ENCODE measurements around the gene DOK6.

Gene DOK6

DNA sequence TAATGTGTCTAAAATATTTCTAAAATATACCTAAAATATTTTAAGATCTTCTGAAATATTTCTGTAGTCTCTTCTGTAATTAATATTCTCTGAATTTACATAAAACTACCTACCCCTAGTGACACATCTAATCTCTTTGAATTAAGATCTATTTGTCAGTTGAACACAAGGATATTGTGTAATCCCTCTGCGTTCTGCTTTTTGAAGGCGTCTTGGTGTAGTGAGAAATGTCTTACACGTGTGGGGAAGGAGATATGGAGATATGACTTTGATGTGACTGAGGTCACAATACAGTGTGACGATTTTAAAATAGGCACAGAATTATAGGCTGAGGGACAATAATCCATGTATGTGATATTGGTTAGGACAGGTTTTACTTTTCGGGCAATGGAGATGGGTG lies 79.8 kb downstream of the DOK6 start:
- Histone ChIP-seq H3K27me3 (replicated peaks in 2 of 5; ENCODE audit: control insufficient read depth in 4 of 5, insufficient read depth in 5 of 5, low read length in 4 of 5) (no peaks in the 10 kb centered on the region), H3K36me3 (ENCODE audit: control insufficient read depth in 4 of 4, insufficient read depth in 4 of 4, low read length in 3 of 4) (no peaks in the 10 kb centered on the region), H3K4me1 (ENCODE audit: control extremely low read depth in 1 of 4, control insufficient read depth in 4 of 4, insufficient read depth in 4 of 4, low read length in 3 of 4) (no peaks in the 10 kb centered on the region), H3K4me3 (ENCODE audit: control insufficient read depth in 1 of 7, extremely low read depth in 1 of 7, insufficient read depth in 4 of 7, low read depth in 2 of 7, low read length in 6 of 7) (no peak overlapping the region), H3K9me3 (ENCODE audit: control extremely low read depth in 1 of 5, control insufficient read depth in 4 of 5, insufficient read depth in 2 of 5, low read depth in 1 of 5, low read length in 4 of 5) (no peaks in the 10 kb centered on the region), H3K27ac (ENCODE audit: insufficient read depth in 1 of 2, low read depth in 1 of 2, low read length in 2 of 2, poor library complexity in 1 of 2, severe bottlenecking in 2 of 2) (no peak overlapping the region)
- ChIA-PET POLR2A (no interaction called here), CTCF (no interaction called here)
- DNase-seq = no peak
- WGBS (ENCODE audit: insufficient coverage) = 75% methylated on average over 5 of the region's 5 CpGs

DNA sequence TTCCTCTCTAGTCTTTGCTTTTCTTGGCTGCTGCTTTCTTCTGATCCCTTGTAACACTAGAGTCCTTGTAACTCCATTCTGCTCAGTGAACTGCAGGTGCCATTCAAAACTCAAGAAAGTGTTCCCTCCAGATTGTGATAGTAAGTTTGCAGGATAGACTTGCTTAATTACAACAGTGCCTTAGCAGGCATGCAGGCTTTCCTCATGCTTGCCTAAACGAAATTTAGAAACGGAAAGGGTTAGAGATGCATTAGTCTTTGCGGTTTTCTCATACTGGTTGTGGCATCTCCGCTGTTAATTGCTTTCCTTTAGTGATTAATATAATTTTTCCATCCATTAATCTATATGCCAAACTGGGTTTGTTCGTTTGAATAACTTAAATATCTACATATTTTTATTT lies 82.9 kb downstream of the DOK6 start:
- Histone ChIP-seq H3K27ac (ENCODE audit: insufficient read depth in 1 of 2, low read depth in 1 of 2, low read length in 2 of 2, poor library complexity in 1 of 2, severe bottlenecking in 2 of 2) (no peak overlapping the region), H3K27me3 (replicated peaks in 2 of 5; ENCODE audit: control insufficient read depth in 4 of 5, insufficient read depth in 5 of 5, low read length in 4 of 5) (no peaks in the 10 kb centered on the region), H3K36me3 (ENCODE audit: control insufficient read depth in 4 of 4, insufficient read depth in 4 of 4, low read length in 3 of 4) (no peaks in the 10 kb centered on the region), H3K9me3 (ENCODE audit: control extremely low read depth in 1 of 5, control insufficient read depth in 4 of 5, insufficient read depth in 2 of 5, low read depth in 1 of 5, low read length in 4 of 5) (no peaks in the 10 kb centered on the region), H3K4me1 (ENCODE audit: control extremely low read depth in 1 of 4, control insufficient read depth in 4 of 4, insufficient read depth in 4 of 4, low read length in 3 of 4) (no peaks in the 10 kb centered on the region), H3K4me3 (ENCODE audit: control insufficient read depth in 1 of 7, extremely low read depth in 1 of 7, insufficient read depth in 4 of 7, low read depth in 2 of 7, low read length in 6 of 7) (no peak overlapping the region)
- no peak for DNase-seq
- ChIA-PET CTCF (no interaction called here), POLR2A (no interaction called here)
- WGBS (ENCODE audit: insufficient coverage) = 100% methylated on average over 1 of the region's 5 CpGs

DNA sequence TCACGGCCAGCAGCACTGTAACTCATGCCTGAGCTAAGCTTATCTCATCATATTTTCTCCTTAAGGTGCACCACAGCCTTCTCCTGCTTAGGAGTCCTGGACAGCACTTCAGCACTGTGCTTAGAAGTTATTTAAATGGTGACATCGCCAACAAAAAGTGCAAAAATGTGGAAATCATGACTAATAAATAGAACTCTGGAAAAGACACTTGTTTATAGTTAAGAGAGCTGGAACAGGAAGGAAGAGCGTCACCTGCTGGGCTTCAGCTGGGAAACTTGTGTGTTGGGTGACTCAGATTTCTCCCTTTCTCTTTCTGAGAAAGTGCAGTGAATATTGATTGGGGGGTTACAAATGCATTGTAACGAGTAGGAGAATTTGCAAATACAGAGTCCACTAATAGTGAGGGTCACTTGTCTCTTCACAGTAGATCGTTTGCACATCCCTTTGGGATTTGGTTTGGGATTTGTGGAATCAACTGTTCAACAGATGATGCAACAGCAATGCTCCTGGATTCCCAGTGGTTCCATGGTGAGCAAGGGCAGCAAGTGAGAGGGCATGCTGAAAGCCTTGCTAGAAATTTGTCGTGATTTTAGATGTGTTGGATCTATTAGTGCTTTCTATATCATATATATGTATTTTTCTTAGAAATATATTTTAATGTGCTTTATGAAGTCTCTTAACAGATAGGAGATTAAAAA lies 84.2 kb downstream of the DOK6 start:
- Histone ChIP-seq H3K27me3 (replicated peaks in 2 of 5; ENCODE audit: control insufficient read depth in 4 of 5, insufficient read depth in 5 of 5, low read length in 4 of 5) (no peaks in the 10 kb centered on the region), H3K4me1 (ENCODE audit: control extremely low read depth in 1 of 4, control insufficient read depth in 4 of 4, insufficient read depth in 4 of 4, low read length in 3 of 4) (no peaks in the 10 kb centered on the region), H3K27ac (ENCODE audit: insufficient read depth in 1 of 2, low read depth in 1 of 2, low read length in 2 of 2, poor library complexity in 1 of 2, severe bottlenecking in 2 of 2) (no peak overlapping the region), H3K36me3 (ENCODE audit: control insufficient read depth in 4 of 4, insufficient read depth in 4 of 4, low read length in 3 of 4) (no peaks in the 10 kb centered on the region), H3K4me3 (ENCODE audit: control insufficient read depth in 1 of 7, extremely low read depth in 1 of 7, insufficient read depth in 4 of 7, low read depth in 2 of 7, low read length in 6 of 7) (no peak overlapping the region), H3K9me3 (ENCODE audit: control extremely low read depth in 1 of 5, control insufficient read depth in 4 of 5, insufficient read depth in 2 of 5, low read depth in 1 of 5, low read length in 4 of 5) (no peaks in the 10 kb centered on the region)
- ChIA-PET CTCF (interaction anchor here (0.9 kb wide), 1 partner anchor 18 kb away, joined by 3 read pairs; no protein-coding TSS in a partner anchor), POLR2A (no interaction called here)
- no peak for DNase-seq
- WGBS (ENCODE audit: insufficient coverage) = 68% methylated on average over 2 of the region's 6 CpGs

DNA sequence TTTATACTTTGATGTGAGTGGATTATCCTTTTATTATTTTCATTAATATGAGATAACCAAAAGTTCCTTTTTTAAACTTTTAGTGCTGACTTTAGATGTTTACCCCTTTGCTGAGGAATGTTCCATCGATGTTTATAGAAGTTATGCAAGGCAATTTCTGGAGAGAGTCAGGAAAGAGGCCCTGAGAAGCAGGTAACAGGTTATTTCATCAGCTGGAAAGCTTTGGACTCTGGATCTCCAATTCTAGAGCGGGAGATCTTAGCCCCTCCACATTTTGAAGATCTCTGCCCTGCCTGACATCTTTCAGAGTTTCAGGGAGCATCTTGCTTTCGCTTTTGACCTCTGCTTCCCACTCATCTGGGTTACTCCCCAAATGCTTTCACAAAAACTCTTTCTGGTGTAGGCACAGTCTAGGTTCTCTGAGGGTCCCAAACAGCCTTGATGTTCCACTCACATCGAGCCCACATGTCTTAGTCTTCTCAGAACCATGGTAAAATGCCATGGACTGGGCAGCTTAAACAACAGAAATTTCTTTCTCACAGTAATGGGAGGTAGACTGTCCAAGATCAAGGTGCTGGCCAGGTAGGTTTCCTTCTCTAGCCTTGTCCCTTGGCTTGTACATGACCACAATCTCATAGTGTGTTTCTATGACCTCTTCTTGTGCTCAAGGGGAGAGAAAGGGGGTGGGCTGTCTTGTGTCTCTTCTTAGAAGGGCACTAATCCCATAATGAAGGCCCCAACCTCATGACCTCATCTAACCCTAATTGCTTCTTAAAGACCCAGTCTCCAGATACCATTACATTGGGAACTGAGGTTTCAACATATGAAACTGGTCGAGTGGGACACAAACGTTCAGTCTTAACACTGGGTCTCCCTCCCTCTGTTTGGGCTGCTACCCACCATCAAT lies 87.1 kb downstream of the DOK6 start:
- 93% methylated on average over 6 of the region's 6 CpGs for WGBS (ENCODE audit: insufficient coverage)
- Histone ChIP-seq H3K4me1 (ENCODE audit: control extremely low read depth in 1 of 4, control insufficient read depth in 4 of 4, insufficient read depth in 4 of 4, low read length in 3 of 4) (no peaks in the 10 kb centered on the region), H3K27me3 (replicated peaks in 2 of 5; ENCODE audit: control insufficient read depth in 4 of 5, insufficient read depth in 5 of 5, low read length in 4 of 5) (no peaks in the 10 kb centered on the region), H3K36me3 (ENCODE audit: control insufficient read depth in 4 of 4, insufficient read depth in 4 of 4, low read length in 3 of 4) (no peaks in the 10 kb centered on the region), H3K9me3 (ENCODE audit: control extremely low read depth in 1 of 5, control insufficient read depth in 4 of 5, insufficient read depth in 2 of 5, low read depth in 1 of 5, low read length in 4 of 5) (peaks cover 0 to 2% (median 0%) of the 10 kb centered on the region in 5 experiments), H3K27ac (ENCODE audit: insufficient read depth in 1 of 2, low read depth in 1 of 2, low read length in 2 of 2, poor library complexity in 1 of 2, severe bottlenecking in 2 of 2) (no peak overlapping the region), H3K4me3 (ENCODE audit: control insufficient read depth in 1 of 7, extremely low read depth in 1 of 7, insufficient read depth in 4 of 7, low read depth in 2 of 7, low read length in 6 of 7) (no peak overlapping the region)
- ChIA-PET CTCF (no interaction called here), POLR2A (no interaction called here)
- no peak for DNase-seq

DNA sequence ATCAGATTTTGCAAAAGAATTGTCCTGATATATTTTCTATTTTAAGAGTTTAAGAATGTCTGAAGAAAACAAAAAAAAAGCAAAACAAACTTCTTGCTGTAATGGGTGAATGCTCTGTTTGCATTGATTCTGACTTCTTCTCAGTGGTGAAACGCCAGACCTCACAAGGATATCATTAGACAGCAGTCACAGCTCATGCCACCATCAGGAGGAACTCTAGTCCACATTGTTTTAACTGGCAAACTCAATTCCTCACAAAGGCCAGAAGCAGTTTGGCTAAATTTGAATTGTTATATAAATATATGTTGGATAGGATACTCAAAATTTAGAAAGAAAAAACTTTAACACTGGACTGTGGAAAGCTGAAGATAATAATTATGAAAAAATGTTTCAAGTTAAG lies 89.4 kb downstream of the DOK6 start:
- Histone ChIP-seq H3K4me3 (ENCODE audit: control insufficient read depth in 1 of 7, extremely low read depth in 1 of 7, insufficient read depth in 4 of 7, low read depth in 2 of 7, low read length in 6 of 7) (no peak overlapping the region), H3K27ac (ENCODE audit: insufficient read depth in 1 of 2, low read depth in 1 of 2, low read length in 2 of 2, poor library complexity in 1 of 2, severe bottlenecking in 2 of 2) (no peak overlapping the region), H3K27me3 (replicated peaks in 2 of 5; ENCODE audit: control insufficient read depth in 4 of 5, insufficient read depth in 5 of 5, low read length in 4 of 5) (no peaks in the 10 kb centered on the region), H3K36me3 (ENCODE audit: control insufficient read depth in 4 of 4, insufficient read depth in 4 of 4, low read length in 3 of 4) (no peaks in the 10 kb centered on the region), H3K9me3 (ENCODE audit: control extremely low read depth in 1 of 5, control insufficient read depth in 4 of 5, insufficient read depth in 2 of 5, low read depth in 1 of 5, low read length in 4 of 5) (peaks cover 0 to 3% (median 0%) of the 10 kb centered on the region in 5 experiments), H3K4me1 (ENCODE audit: control extremely low read depth in 1 of 4, control insufficient read depth in 4 of 4, insufficient read depth in 4 of 4, low read length in 3 of 4) (no peaks in the 10 kb centered on the region)
- ChIA-PET POLR2A (no interaction called here), CTCF (no interaction called here)
- no peak for DNase-seq
- WGBS (ENCODE audit: insufficient coverage) = no CpG with 5 or more reads among the region's 1 CpG

DNA sequence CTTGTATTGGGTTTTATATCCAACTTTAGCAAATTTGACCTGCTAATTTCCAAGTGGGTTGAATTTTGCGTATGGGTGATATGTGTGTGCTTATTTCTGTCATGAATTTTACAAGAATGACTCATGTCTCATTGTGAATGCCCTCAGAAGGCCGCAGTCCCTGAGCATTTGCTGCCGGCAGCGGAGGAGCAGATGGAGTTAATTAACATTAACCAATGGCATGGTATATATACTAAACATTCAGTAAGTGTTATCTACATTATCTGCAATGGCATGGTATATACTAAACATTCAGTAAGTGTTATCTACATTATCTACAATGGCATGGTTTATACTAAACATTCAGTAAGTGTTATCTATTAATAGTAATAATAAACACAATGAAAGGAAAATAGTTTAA lies 90.1 kb downstream of the DOK6 start:
- Histone ChIP-seq H3K4me3 (ENCODE audit: control insufficient read depth in 1 of 7, extremely low read depth in 1 of 7, insufficient read depth in 4 of 7, low read depth in 2 of 7, low read length in 6 of 7) (no peak overlapping the region), H3K27me3 (replicated peaks in 2 of 5; ENCODE audit: control insufficient read depth in 4 of 5, insufficient read depth in 5 of 5, low read length in 4 of 5) (no peaks in the 10 kb centered on the region), H3K27ac (ENCODE audit: insufficient read depth in 1 of 2, low read depth in 1 of 2, low read length in 2 of 2, poor library complexity in 1 of 2, severe bottlenecking in 2 of 2) (no peak overlapping the region), H3K9me3 (ENCODE audit: control extremely low read depth in 1 of 5, control insufficient read depth in 4 of 5, insufficient read depth in 2 of 5, low read depth in 1 of 5, low read length in 4 of 5) (peaks cover 0 to 3% (median 0%) of the 10 kb centered on the region in 5 experiments), H3K36me3 (ENCODE audit: control insufficient read depth in 4 of 4, insufficient read depth in 4 of 4, low read length in 3 of 4) (no peaks in the 10 kb centered on the region), H3K4me1 (ENCODE audit: control extremely low read depth in 1 of 4, control insufficient read depth in 4 of 4, insufficient read depth in 4 of 4, low read length in 3 of 4) (no peaks in the 10 kb centered on the region)
- no CpG with 5 or more reads among the region's 4 CpGs for WGBS (ENCODE audit: insufficient coverage)
- CTCF ChIA-PET = no interaction called here
- DNase-seq = no peak
- POLR2A ChIA-PET = no interaction called here

DNA sequence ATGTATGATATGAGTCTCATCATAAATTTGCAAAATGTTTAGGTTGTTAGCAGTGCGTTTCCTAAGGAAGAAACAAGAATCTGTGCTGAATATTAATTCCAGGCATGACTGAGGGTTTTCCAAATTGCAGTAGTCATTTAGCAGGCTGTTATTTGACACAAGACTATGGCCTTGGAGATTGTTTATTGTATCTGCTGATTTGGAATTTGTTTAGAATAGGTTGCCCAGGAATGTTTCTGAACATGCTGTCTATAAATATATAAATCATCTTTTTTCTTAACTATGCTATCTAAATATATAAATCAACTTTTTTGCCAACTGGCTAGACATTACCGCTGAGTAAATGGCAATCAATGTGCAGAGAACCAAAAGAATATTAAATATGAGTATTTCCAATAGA lies 90.9 kb downstream of the DOK6 start:
- no peak overlapping the region for H3K4me3 ChIP-seq (ENCODE audit: control insufficient read depth in 1 of 7, extremely low read depth in 1 of 7, insufficient read depth in 4 of 7, low read depth in 2 of 7, low read length in 6 of 7)
- 80% methylated on average over 1 of the region's 2 CpGs for WGBS (ENCODE audit: insufficient coverage)
- CTCF ChIA-PET = no interaction called here
- no peaks in the 10 kb centered on the region for H3K4me1 ChIP-seq (ENCODE audit: control extremely low read depth in 1 of 4, control insufficient read depth in 4 of 4, insufficient read depth in 4 of 4, low read length in 3 of 4)
- DNase-seq = no peak
- H3K27ac ChIP-seq (ENCODE audit: insufficient read depth in 1 of 2, low read depth in 1 of 2, low read length in 2 of 2, poor library complexity in 1 of 2, severe bottlenecking in 2 of 2) = no peak overlapping the region
- no peaks in the 10 kb centered on the region for H3K27me3 ChIP-seq (replicated peaks in 2 of 5; ENCODE audit: control insufficient read depth in 4 of 5, insufficient read depth in 5 of 5, low read length in 4 of 5)
- H3K9me3 ChIP-seq (ENCODE audit: control extremely low read depth in 1 of 5, control insufficient read depth in 4 of 5, insufficient read depth in 2 of 5, low read depth in 1 of 5, low read length in 4 of 5) = peaks cover 0 to 3% (median 0%) of the 10 kb centered on the region in 5 experiments
- POLR2A ChIA-PET = no interaction called here
- H3K36me3 ChIP-seq (ENCODE audit: control insufficient read depth in 4 of 4, insufficient read depth in 4 of 4, low read length in 3 of 4) = no peaks in the 10 kb centered on the region

All from common myeloid progenitor, CD34-positive (primary cell).